Measurements from ENCODE around the gene SECISBP2L. TPM values are rescaled to one million over a fixed set of nuclear protein-coding genes. Genes with fewer than 3 reads are reported as not detected.
A peak's percentile ranks its signal among the peaks of the same experiment; 100 is the strongest.

SECISBP2L gene
- total and polyA plus RNA-seq, 2 of the 4 experiments (the other 2 are of a cell fraction): 13.1 to 34.1 TPM

DNA sequence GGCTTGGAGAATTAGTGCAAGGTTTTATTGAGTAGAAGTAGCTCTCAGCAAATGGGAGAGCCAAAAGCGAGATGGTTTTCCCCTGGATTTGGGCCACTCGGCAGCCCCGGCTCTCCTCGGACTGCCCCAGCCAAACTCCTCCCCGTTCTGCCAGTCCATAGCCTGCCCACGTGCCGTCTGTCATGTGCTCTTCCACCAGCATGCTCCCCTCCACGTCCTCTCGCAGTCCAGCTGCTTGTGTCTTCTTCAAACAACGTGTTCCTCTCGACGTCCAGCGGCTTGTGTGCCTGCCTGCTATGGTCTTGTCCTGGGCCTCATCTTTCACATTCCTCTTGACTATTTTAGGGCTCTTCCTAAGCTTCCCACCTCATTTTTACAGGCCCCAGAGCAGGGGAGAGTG, 16.7 kb upstream of the SECISBP2L start:
- no peak overlapping the region for H2AFZ ChIP-seq (replicated peaks; ENCODE audit: low read length, poor library complexity)
- H3K9me1 ChIP-seq (ENCODE audit: insufficient read depth, low read length): 0 out of 2 replicates have a peak, but pooled peaks cover 9% of the 10 kb centered on the region
- H4K91ac ChIP-seq (ENCODE audit: insufficient read depth, low read depth, low read length): no peak overlapping the region; the same call in 1 of the 2 replicates
- CTCF ChIA-PET: no interaction called here
- H2BK15ac ChIP-seq (ENCODE audit: low read depth, low read length): no peak overlapping the region; the same call in 2 of the 3 replicates
- in situ Hi-C loops (cut with MboI; ENCODE audit: low sequenced_read_pairs): no loop called here
- H3K9me3 ChIP-seq (ENCODE audit: control insufficient read depth, insufficient read depth, low read length): no peaks in the 10 kb centered on the region
- no peak overlapping the region for H3K9ac ChIP-seq (ENCODE audit: low read depth, low read length)
- POLR2A ChIA-PET (ENCODE audit: unreplicated experiment): no interaction called here
- H3K18ac ChIP-seq (ENCODE audit: low read depth, low read length): no peak overlapping the region
- no peak overlapping the region for H3K27ac ChIP-seq (ENCODE audit: insufficient read depth, low read length)
- H3K79me1 ChIP-seq (ENCODE audit: low read depth in 1 of 2, low read length in 2 of 2): no peaks in the 10 kb centered on the region
- H3K4me1 ChIP-seq (ENCODE audit: control insufficient read depth, insufficient read depth, low read length): peaks cover 10% of the 10 kb centered on the region
- H3K14ac ChIP-seq (replicated peaks; ENCODE audit: low read depth, low read length): no peak overlapping the region
- WGBS, 2 experiments (ENCODE audit: extremely low coverage in 2 of 2, insufficient read length in 1 of 2): 78% methylated on average over 12 of the region's 13 CpGs; no CpG with 5 or more reads in 1 of the 2 experiments
- ATAC-seq (ENCODE audit: low read depth) (no peak), DNase-seq (no peak)
- no peak overlapping the region for H2BK5ac ChIP-seq (ENCODE audit: low read depth, low read length, poor library complexity, severe bottlenecking)
- H3K36me3 ChIP-seq (ENCODE audit: control insufficient read depth, insufficient read depth, low read length): no peaks in the 10 kb centered on the region
- no peak overlapping the region for H2BK120ac ChIP-seq (ENCODE audit: low read depth, low read length)
- no peak overlapping the region for H3K56ac ChIP-seq (ENCODE audit: extremely low read depth, insufficient read depth, low read length)
- dilution Hi-C loops (cut with HindIII; ENCODE audit: low sequenced_read_pairs, unreplicated experiment): no loop called here
- no peak overlapping the region for H3K23ac ChIP-seq (ENCODE audit: low read depth, low read length)
- no peak for TF ChIP-seq MAFK (IDR thresholded peaks at IDR 0.05; ENCODE audit: low read depth, low read length)
- TF ChIP-seq CEBPB (IDR thresholded peaks at IDR 0.05; ENCODE audit: low read depth, low read length): no peak
- no peak for TF ChIP-seq NFE2L2 (IDR thresholded peaks at IDR 0.05; ENCODE audit: low read depth, low read length)
- no peak for TF ChIP-seq CHD1 (IDR thresholded peaks at IDR 0.05; ENCODE audit: low read depth, low read length)
- TF ChIP-seq CTCF (conservative IDR thresholded peaks at IDR 0.05; ENCODE audit: low read depth, low read length): no peak
- H3K4me2 ChIP-seq (ENCODE audit: low read depth, low read length): no peak overlapping the region
- intact Hi-C loops (cut with micrococcal nuclease): no loop called here
- no peak overlapping the region for H2AK9ac ChIP-seq (replicated peaks; ENCODE audit: low read depth, low read length, poor library complexity)
- no TSS peak for BruUV-seq (replicated peaks)
- peak overlapping the region; percentile 65; the same call in 1 of the 2 replicates for H2AK5ac ChIP-seq (ENCODE audit: low read depth, low read length)
- no peak overlapping the region for H3K4ac ChIP-seq (ENCODE audit: low read depth, low read length)
- no peak overlapping the region for H4K5ac ChIP-seq (ENCODE audit: low read depth, low read length)
- no peak overlapping the region for H3K4me3 ChIP-seq (ENCODE audit: insufficient read depth, low read depth, low read length)
- H3K27me3 ChIP-seq (ENCODE audit: control insufficient read depth, insufficient read depth, low read length): no peaks in the 10 kb centered on the region
- no peaks in the 10 kb centered on the region for H4K20me1 ChIP-seq (ENCODE audit: insufficient read depth, low read length)
- no peak overlapping the region for H2BK20ac ChIP-seq (ENCODE audit: low read depth, low read length)
- H4K8ac ChIP-seq (ENCODE audit: low read depth in 2 of 2, low read length in 2 of 2): no peak overlapping the region
